PFSK-1 (cell line): ENCODE results near the gene DGCR8.

Experiments used
- FOXP2 ChIP-seq: optimal IDR thresholded peaks from 2 replicates; pipeline ENCODE3; 2011; ENCODE audit warnings: borderline replicate concordance, control low read depth, inconsistent platforms; ENCODE audit not compliant: insufficient read depth; ENCODE audit errors: extremely low read length, extremely low read depth
- POLR2AphosphoS5 ChIP-seq: IDR thresholded peaks from 2 replicates; pipeline ENCODE4 v1.6.1; 2012; ENCODE audit warnings: low read depth, mild to moderate bottlenecking, control low read depth, low read length, moderate library complexity
- SIN3A ChIP-seq: IDR thresholded peaks from 2 replicates; pipeline ENCODE4 v1.6.1; 2012; ENCODE audit warnings: mild to moderate bottlenecking, low read length, moderate library complexity, borderline replicate concordance; ENCODE audit not compliant: insufficient read depth
- TAF1 ChIP-seq: IDR thresholded peaks from 2 replicates; pipeline ENCODE4 v1.6.1; 2012; ENCODE audit warnings: low read length, control low read depth, borderline replicate concordance; ENCODE audit not compliant: insufficient read depth
- TF ChIP-seq, protein P1 (sequence below), 2 experiments: IDR thresholded peaks; 2 replicates each; pipeline versions ENCODE4 v1.6.1 to v1.8.0; 2011 to 2012; ENCODE audit warnings: low read depth in 2 of 2, low read length in 2 of 2, control low read depth in 1 of 2, inconsistent platforms in 1 of 2, mild to moderate bottlenecking in 1 of 2, moderate library complexity in 1 of 2; ENCODE audit not compliant: insufficient read depth in 1 of 2

DGCR8 gene

DNA sequence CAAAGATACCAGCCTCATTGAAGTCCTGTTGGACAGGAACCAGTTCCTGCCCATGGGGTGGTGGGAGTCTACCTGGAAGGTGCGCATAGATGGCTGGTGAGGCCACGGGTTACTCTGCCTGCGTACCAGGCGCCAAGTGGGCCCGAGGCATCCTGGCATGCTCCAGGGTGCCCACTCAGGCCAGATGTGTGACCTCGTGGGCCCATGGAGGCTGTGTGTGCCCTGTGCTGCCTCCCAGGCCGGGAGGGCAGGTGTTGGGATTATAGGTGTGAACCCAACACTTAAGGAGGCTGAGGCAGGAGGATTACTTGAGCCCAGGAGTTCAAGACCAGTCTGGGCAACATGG lies 36.1 kb upstream of the DGCR8 start:
- TF ChIP-seq, protein P1, sequence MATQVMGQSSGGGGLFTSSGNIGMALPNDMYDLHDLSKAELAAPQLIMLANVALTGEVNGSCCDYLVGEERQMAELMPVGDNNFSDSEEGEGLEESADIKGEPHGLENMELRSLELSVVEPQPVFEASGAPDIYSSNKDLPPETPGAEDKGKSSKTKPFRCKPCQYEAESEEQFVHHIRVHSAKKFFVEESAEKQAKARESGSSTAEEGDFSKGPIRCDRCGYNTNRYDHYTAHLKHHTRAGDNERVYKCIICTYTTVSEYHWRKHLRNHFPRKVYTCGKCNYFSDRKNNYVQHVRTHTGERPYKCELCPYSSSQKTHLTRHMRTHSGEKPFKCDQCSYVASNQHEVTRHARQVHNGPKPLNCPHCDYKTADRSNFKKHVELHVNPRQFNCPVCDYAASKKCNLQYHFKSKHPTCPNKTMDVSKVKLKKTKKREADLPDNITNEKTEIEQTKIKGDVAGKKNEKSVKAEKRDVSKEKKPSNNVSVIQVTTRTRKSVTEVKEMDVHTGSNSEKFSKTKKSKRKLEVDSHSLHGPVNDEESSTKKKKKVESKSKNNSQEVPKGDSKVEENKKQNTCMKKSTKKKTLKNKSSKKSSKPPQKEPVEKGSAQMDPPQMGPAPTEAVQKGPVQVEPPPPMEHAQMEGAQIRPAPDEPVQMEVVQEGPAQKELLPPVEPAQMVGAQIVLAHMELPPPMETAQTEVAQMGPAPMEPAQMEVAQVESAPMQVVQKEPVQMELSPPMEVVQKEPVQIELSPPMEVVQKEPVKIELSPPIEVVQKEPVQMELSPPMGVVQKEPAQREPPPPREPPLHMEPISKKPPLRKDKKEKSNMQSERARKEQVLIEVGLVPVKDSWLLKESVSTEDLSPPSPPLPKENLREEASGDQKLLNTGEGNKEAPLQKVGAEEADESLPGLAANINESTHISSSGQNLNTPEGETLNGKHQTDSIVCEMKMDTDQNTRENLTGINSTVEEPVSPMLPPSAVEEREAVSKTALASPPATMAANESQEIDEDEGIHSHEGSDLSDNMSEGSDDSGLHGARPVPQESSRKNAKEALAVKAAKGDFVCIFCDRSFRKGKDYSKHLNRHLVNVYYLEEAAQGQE (IDR thresholded peaks at IDR 0.05; ENCODE audit: insufficient read depth in 1 of 2, low read depth in 2 of 2, low read length in 2 of 2), result no peak
- no peak for TF ChIP-seq POLR2AphosphoS5
- no peak for TF ChIP-seq FOXP2
- TF ChIP-seq SIN3A, result no peak

DNA sequence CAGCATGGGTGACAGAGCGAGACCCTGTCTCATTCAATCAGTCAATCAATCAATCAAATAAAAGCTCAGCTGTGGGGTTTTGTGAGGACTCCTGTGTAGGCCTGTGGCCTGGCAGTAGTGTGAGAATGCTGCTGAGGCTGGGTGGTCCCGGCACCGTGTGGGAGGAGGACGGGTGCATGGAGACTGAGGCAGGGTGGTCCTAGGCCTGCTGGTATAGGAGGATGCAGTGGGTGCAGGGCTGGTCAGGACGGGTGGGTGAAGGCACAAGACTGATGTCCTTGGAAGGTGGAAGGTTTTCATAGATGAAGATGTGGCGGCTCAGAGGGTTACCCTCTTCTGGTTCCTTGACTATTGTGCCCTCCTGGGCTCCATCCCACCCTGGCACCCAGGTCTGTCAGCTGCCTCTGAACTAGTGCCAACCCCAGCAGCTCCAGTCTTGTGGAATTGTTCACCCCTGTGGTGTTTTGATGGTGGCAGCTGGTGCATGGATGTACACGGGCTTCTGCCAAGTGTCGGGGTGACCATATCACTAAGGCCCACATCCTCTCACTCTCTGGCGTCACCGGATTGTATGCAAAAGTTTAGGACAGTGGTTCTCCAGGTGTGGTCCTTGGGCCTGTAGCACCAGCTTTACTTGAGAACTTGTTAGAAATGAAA lies 35.4 kb upstream of the DGCR8 start:
- TF ChIP-seq SIN3A (no peak), FOXP2 (no peak), TAF1 (no peak), POLR2AphosphoS5 (no peak)
- TF ChIP-seq, protein P1 (IDR thresholded peaks at IDR 0.05; ENCODE audit: insufficient read depth in 1 of 2, low read depth in 2 of 2, low read length in 2 of 2), result no peak

DNA sequence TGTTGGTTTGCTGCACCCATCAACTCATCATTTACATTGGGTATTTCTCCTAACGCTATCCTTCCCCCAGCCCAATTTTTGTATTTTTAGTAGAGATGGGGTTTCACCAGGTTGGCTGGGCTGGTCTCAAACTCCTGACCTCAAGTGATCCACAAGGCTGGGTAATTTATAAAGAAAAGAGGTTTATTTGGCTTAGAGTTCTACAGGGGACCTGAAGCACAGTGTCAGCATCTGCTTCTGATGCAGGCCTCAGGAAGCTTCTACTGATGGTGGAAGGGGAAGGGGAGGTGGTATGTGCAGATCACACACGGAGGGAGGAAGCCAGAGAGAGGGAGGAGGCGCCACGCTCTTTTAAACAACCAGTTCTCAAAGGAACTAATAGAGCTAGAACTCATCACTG lies 33.3 kb upstream of the DGCR8 start:
- TF ChIP-seq TAF1, result no peak
- TF ChIP-seq SIN3A, result no peak
- no peak for TF ChIP-seq POLR2AphosphoS5
- no peak for TF ChIP-seq FOXP2
- TF ChIP-seq, protein P1 (IDR thresholded peaks at IDR 0.05; ENCODE audit: insufficient read depth in 1 of 2, low read depth in 2 of 2, low read length in 2 of 2), result no peak

DNA sequence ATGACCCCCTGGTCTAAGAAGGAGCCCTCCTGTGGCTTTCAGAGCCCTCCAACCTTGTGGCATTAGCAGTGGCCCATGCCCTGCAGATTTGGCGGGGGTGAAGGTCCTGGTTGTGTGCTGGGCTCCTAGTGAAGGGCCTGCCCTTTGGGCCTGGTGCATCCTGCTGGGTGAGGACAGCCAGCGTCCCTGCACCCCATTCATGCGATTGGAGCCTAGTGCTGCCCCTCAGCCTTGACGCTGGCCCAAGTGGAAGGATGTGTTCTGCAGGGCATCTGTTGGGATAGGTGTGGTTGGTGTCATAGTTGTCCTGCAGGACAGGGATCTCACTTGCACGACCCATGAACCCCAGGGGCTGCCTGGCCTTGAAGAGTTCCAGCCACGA lies 28.1 kb upstream of the DGCR8 start:
- TF ChIP-seq SIN3A, result no peak
- TF ChIP-seq POLR2AphosphoS5, result no peak
- TF ChIP-seq, protein P1 (IDR thresholded peaks at IDR 0.05; ENCODE audit: insufficient read depth in 1 of 2, low read depth in 2 of 2, low read length in 2 of 2), result no peak
- no peak for TF ChIP-seq FOXP2

DNA sequence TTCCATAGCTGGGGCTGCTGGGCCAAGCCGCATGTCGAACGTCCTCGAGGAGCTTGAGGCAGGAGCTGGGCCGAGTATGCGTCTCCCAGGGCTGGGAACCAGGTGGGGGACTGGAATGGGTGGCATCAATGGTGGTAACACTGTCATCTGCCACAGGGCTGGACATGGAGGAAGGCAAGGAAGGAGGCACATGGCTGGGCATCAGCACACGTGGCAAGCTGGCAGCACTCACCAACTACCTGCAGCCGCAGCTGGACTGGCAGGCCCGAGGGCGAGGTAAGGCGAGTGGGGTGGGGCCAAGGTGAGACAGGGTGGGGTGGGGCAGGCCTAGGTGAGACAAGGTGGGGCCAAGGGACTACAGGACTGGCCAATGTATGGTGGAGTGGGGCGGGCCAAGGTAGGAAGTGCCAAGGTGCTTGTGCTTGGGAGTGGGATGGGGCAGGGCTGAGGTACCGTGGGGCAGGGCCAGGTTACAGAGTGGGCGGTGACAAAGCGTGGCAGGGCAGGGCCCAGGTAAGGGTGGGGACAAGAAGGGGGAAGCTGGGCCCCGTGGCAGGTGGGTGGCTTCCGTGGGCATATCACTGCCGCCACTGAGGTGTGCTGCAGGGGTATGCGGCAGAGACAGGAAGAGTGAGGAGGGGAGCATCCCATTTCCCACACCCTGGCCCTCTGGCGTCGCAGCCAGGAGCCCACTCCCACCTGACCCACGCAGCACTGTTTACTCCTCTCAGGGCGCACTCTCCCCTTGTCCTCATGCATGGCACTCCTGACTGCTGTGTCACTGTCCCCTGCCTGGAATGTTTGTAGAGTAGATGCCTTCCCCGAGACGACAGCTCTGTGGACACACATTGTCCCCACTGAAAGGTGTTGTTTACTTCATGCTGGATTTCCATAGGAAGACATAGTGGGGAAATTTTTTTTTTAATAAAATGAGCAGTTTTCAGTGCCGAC lies 27.5 kb upstream of the DGCR8 start:
- TF ChIP-seq FOXP2 (no peak), POLR2AphosphoS5 (no peak), TAF1 (no peak), SIN3A (no peak)
- TF ChIP-seq, protein P1 (IDR thresholded peaks at IDR 0.05; ENCODE audit: insufficient read depth in 1 of 2, low read depth in 2 of 2, low read length in 2 of 2), result no peak
